Heart left ventricle (tissue), 16 donors: Measurements from ENCODE around the gene ERBB4. TPM values are rescaled to one million over a fixed set of nuclear protein-coding genes. Genes with fewer than 3 reads are reported as not detected.
"Not testable (repeated sequence)": the region's sequence is repeated elsewhere in the genome, so short reads cannot be mapped to it uniquely, and the experiment has no call there.

Experiments used
- ATAC-seq, 4 donors: fragments of 200-7000 bp; cut with Tn5 transposase; one replicate each; pipeline ENCODE4 v1.9.1; 2020 to 2022; ENCODE audit warnings: moderate library complexity in 4 of 4, mild to moderate bottlenecking in 3 of 4, moderate number of reproducible peaks in 1 of 4
- DNase-seq, 5 donors: peaks; one replicate each; pipeline ENCODE4 v3.0.0-alpha.2; 2020
- H3K27ac ChIP-seq, 12 donors: fragments of 200-600 bp; sonication (generic) in 4 of 12; one replicate each; pipeline versions ENCODE4 v1.5.0 to v1.8.0; 2016 to 2022; ENCODE audit warnings: mild to moderate bottlenecking in 2 of 12
- H3K27me3 ChIP-seq, 9 donors: fragments of 200-600 bp; sonication (generic) in 2 of 9; one replicate each; pipeline versions ENCODE4 v1.5.1 to v1.8.0; 2016 to 2022; ENCODE audit warnings: mild to moderate bottlenecking in 3 of 9
- H3K36me3 ChIP-seq, 9 donors: fragments of 200-600 bp; sonication (generic) in 2 of 9; one replicate each; pipeline versions ENCODE4 v1.5.0 to v1.8.0; 2018 to 2022; ENCODE audit warnings: mild to moderate bottlenecking in 2 of 9
- H3K4me1 ChIP-seq, 12 donors: fragments of 200-600 bp; sonication (generic) in 4 of 12; one replicate each; pipeline versions ENCODE4 v1.5.0 to v1.8.0; 2016 to 2022; ENCODE audit warnings: mild to moderate bottlenecking in 3 of 12
- H3K4me3 ChIP-seq, 12 donors: fragments of 200-600 bp; sonication (generic) in 4 of 12; one replicate each; pipeline versions ENCODE4 v1.5.0 to v1.8.0; 2017 to 2022; ENCODE audit warnings: mild to moderate bottlenecking in 9 of 12, moderate library complexity in 4 of 12
- H3K9me3 ChIP-seq, 12 donors: fragments of 200-600 bp; sonication (generic) in 4 of 12; one replicate each; pipeline versions ENCODE4 v1.5.0 to v1.8.0; 2016 to 2022; ENCODE audit warnings: mild to moderate bottlenecking in 1 of 12
- POLR2A ChIP-seq, 2 donors: fragments of 450-650 bp; IDR thresholded peaks; one replicate each; pipeline ENCODE4 v1.6.1; 2017; ENCODE audit warnings: antibody characterized with exemption in 2 of 2, mild to moderate bottlenecking in 2 of 2, moderate library complexity in 2 of 2
- WGBS, 4 donors: extraction: QIAGEN DNeasy Blood & Tissue Kit in 2 of 4; methylation state at CpG; one replicate each; pipeline versions ENCODE4 v1.1.5 to v1.1.7; 2013 to 2018; 5-methylcytosine and 5-hydroxymethylcytosine counted together
- intact Hi-C, 10 donors: fragments of 100-400 bp; cut with DNase I; formaldehyde crosslinking; loops; one replicate each; pipeline versions ENCODE4 v1.11.1 to v1.14.2; 2022
- polyA plus RNA-seq, 2 donors: library from polyadenylated mRNA; stranded (reverse); fragments of 200-250 nt; gene quantifications; one replicate each; pipeline ENCODE4 v1.2.3, GENCODE V29; 2013
- total RNA-seq, 9 donors: library from RNA; depleted of rRNA in 2 of 9; stranded (reverse); fragments of >200 nt in 2 of 9; fragmentation: NEBNext Ultra II Directional in 3 of 9; extraction: Animal tissue kit (Norgen Biotek cat#: 25700) in 3 of 9; gene quantifications; one replicate each; pipeline versions ENCODE4 v1.1.0 to v1.2.4, GENCODE V29; 2016 to 2023
- TF ChIP-seq, protein P1 (sequence below), 12 donors: fragments of 200-600 bp; sonication (generic) in 4 of 12; IDR thresholded peaks; one replicate each; pipeline versions ENCODE4 v1.5.0 to v1.8.0; 2018 to 2022; ENCODE audit warnings: antibody characterized with exemption in 12 of 12, mild to moderate bottlenecking in 5 of 12
- donor health status: ischemic (EF 13 %, LVEDD 7.1; RV severe dilation, severe dysfunction).
- donor health status: healthy with polysubstance abuse.
- donor health status: DM: no; HTN: yes; CAD: no.
- donor health status: DM: no; HTN: no; CAD: no.
- donor health status: ischemic (EF 25% LVEDD 6.9; RV normal size, moderate dysfunction).
- donor health status: ischemic (EF 25% LVEDD 5.7; RV mildly dilated, moderate dysfunction).
- donor health status: healthy.
- donor health status: DM: yes; HTN: yes; CAD: no.
- donor health status: ischemic (EF 35%, LVEDD 5.7; RV mildly dilated, moderate dysfunction).
- donor health status: nonischemic (EF 11% LVEDD 7.7; RV severe dilation, severe dysfunction).
- donor health status: DM: yes; HTN: yes; CAD: no.
- donor health status: PGD.
- donor health status: ischemic (EF 29% LVEDD 5.4; RV normal size, mild dysfunction).
- donor health status: nonischemic (EF 23%, LVEDD 6.1; RV moderate dilation, normal function).

ERBB4 gene
- total and polyA plus RNA-seq, 11 donors, result 1.3 to 29.5 (median 11.7) TPM

DNA sequence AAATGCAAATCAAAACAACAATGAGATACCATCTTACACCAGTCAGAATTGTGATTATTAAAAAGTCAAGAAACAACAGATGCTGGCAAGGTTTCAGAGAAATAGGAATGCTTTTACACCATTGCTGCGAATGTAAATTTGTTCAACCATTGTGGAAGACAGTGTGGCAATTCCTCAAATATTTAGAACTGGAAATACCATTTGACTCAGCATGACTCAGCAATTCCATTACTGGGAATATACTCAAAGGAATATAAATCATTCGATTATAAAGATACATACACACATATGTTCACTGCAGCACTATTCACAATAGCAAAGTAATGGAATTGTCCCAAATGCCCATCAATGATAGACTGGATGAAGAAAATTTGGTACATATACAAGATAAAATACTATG is 516.7 kb downstream of the ERBB4 start:
- no peak for TF ChIP-seq POLR2A (IDR thresholded peaks at IDR 0.05)
- TF ChIP-seq, protein P1, sequence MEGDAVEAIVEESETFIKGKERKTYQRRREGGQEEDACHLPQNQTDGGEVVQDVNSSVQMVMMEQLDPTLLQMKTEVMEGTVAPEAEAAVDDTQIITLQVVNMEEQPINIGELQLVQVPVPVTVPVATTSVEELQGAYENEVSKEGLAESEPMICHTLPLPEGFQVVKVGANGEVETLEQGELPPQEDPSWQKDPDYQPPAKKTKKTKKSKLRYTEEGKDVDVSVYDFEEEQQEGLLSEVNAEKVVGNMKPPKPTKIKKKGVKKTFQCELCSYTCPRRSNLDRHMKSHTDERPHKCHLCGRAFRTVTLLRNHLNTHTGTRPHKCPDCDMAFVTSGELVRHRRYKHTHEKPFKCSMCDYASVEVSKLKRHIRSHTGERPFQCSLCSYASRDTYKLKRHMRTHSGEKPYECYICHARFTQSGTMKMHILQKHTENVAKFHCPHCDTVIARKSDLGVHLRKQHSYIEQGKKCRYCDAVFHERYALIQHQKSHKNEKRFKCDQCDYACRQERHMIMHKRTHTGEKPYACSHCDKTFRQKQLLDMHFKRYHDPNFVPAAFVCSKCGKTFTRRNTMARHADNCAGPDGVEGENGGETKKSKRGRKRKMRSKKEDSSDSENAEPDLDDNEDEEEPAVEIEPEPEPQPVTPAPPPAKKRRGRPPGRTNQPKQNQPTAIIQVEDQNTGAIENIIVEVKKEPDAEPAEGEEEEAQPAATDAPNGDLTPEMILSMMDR (IDR thresholded peaks at IDR 0.05), result no peak
- Histone ChIP-seq H3K27me3 (no peaks in the 10 kb centered on the region), H3K4me1 (no peaks in the 10 kb centered on the region), H3K4me3 (no peak overlapping the region), H3K9me3 (no peaks in the 10 kb centered on the region), H3K36me3 (no peaks in the 10 kb centered on the region), H3K27ac (no peak overlapping the region)
- no peak for DNase-seq
- ATAC-seq, result no peak
- intact Hi-C loops, result no loop called here
- 91 to 97% (median 94%) methylated on average over 2 of the region's 2 CpGs for WGBS, 4 donors

DNA sequence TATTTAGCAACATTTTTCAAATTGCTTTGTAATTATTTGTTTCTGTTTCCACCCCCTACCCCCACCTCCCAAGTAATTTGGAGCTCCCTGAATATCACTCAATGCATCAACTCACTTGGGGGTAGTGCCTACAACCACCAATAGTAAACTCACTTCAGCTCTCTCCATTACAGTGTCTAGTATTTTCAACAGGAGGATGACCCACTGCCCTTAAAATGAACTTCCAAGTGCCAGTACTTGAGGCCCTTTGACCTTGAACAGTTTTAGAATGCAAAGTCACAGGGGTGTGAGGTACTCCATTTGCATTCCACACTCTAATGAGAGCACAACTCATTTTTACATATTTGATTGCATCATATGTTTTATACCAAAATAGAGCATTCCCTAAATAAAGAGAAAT is 523.0 kb downstream of the ERBB4 start:
- Histone ChIP-seq H3K9me3 (no peaks in the 10 kb centered on the region), H3K36me3 (no peaks in the 10 kb centered on the region), H3K27me3 (no peaks in the 10 kb centered on the region), H3K4me1 (peaks cover 0 to 4% (median 0%) of the 10 kb centered on the region in 12 donors), H3K27ac (no peak overlapping the region), H3K4me3 (no peak overlapping the region)
- ATAC-seq (peak in 3 of 4 donors; percentile 31 to 49 (median 34)), DNase-seq (no peak)
- intact Hi-C loops, result no loop called here
- TF ChIP-seq, protein P1 (IDR thresholded peaks at IDR 0.05), result no peak
- no peak for TF ChIP-seq POLR2A (IDR thresholded peaks at IDR 0.05)

DNA sequence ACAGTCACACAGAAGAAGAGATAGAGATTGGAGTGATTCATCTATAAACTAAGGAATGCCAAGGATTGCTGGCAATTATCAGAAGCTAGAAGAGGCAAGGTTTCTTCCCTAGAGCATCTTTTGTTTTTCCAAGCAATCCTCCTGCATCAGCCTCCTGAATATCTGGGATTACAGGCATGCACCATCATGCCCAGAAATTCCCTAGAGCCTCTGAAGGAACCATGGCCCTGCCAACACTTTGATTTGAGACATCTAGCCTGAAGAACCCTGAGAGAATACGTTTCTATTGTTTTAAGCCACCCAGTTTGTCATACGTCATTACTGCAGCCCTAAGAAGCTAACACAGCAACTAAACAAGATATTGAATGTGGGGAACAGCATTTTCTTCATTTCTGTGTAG is 525.0 kb downstream of the ERBB4 start:
- TF ChIP-seq, protein P1 (IDR thresholded peaks at IDR 0.05), result no peak
- no peak for TF ChIP-seq POLR2A (IDR thresholded peaks at IDR 0.05)
- Histone ChIP-seq H3K36me3 (no peaks in the 10 kb centered on the region), H3K4me3 (no peak overlapping the region), H3K27me3 (no peaks in the 10 kb centered on the region), H3K27ac (no peak overlapping the region), H3K9me3 (no peaks in the 10 kb centered on the region), H3K4me1 (peaks cover 0 to 4% (median 0%) of the 10 kb centered on the region in 12 donors)
- intact Hi-C loops, result no loop called here
- WGBS, 4 donors, result 65 to 92% (median 70%) methylated on average over 2 of the region's 2 CpGs
- ATAC-seq, result no peak
- DNase-seq, result no peak

DNA sequence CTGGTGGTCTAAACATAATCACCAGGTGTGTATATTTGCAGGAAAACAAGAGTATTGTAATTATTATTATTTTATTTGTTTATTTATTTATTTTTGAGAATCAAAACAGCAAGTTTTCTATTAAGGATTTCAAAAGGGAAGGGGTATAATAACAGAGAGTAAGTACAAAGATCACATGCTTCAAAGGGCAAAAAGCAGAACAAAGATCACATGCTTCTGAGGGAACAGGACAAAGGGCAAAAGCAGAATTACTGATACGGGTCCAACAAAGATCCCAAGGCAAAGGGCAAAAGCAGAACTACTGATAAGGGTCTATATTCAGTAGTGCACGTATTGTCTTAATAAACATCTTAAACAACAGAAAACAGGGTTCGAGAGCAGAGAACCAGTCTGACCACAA is 528.3 kb downstream of the ERBB4 start:
- H3K9me3 ChIP-seq, intact Hi-C loops, H3K4me1 ChIP-seq, H3K27me3 ChIP-seq, DNase-seq, ATAC-seq, H3K4me3 ChIP-seq, H3K27ac ChIP-seq, H3K36me3 ChIP-seq: not testable (repeated sequence)
- WGBS, 4 donors, result 63 to 81% (median 76%) methylated on average over 3 of the region's 3 CpGs

DNA sequence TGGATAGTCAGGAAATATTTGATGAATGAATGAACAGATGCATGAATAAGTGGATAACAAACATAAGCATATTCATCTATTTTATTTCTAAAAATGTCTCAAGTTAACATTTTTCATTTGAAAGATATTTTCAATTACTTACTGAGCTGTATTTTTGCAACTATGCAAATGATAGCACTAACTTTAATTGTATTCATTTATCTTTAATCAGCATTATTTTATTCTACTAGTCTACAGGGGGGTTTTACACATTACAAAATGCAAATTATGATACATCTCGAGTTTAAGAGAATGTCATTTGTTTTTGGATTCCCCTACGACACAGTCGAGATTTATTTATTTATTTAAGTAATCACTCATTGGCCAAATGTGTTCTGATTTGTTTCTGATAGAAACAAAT is 530.6 kb downstream of the ERBB4 start:
- DNase-seq (no peak), ATAC-seq (no peak)
- no peaks in the 10 kb centered on the region for H3K9me3 ChIP-seq
- no peaks in the 10 kb centered on the region for H3K36me3 ChIP-seq
- no peaks in the 10 kb centered on the region for H3K27me3 ChIP-seq
- H3K4me1 ChIP-seq, result no peaks in the 10 kb centered on the region
- intact Hi-C loops, result loop anchor here in 3 of 10 donors (10.0 kb wide), 2 partner anchors 527 to 537 kb away; partner anchors contain the start of gene ERBB4 (in 2 of the 3)
- TF ChIP-seq POLR2A (IDR thresholded peaks at IDR 0.05), result no peak
- TF ChIP-seq, protein P1 (IDR thresholded peaks at IDR 0.05), result no peak
- 55 to 67% (median 60%) methylated on average over 3 of the region's 3 CpGs for WGBS, 4 donors
- H3K27ac ChIP-seq, result no peak overlapping the region
- no peak overlapping the region for H3K4me3 ChIP-seq
